OCI-LY7 (cell line): ENCODE results near the gene MFAP5.

Experiments
- CTCF ChIP-seq: fragments of 200-600 bp; sonication (generic); conservative IDR thresholded peaks from 2 replicates; pipeline ENCODE4 v1.5.1; 2014; ENCODE audit warnings: mild to moderate bottlenecking, antibody characterized with exemption, low read length, moderate library complexity, mixed read lengths
- EZH2phosphoT487 ChIP-seq: fragments of 200-600 bp; sonication (generic); IDR thresholded peaks from 2 replicates; pipeline ENCODE4 v1.6.1; 2018; ENCODE audit warnings: low read depth, borderline replicate concordance, mild to moderate bottlenecking, mixed run types, antibody characterized with exemption, low read length, moderate library complexity, mixed read lengths

- no peak for TF ChIP-seq CTCF
- TF ChIP-seq EZH2phosphoT487, result no peak
These were observed 4.6 kb upstream of the MFAP5 start for GRCh38 chr12:8667270-8667669.
